Hematopoietic multipotent progenitor cell treated with erythropoietin and hydrocortisone succinate and interleukin-3 and kit ligand, for 8 days (in vitro differentiated cells): ENCODE measurements around the gene ARHGAP5.
A peak's percentile ranks its signal among the peaks of the same experiment; 100 is the strongest.

Experiments used
- DNase-seq: peaks from one replicate; pipeline ENCODE4 v3.0.0-alpha.2; 2015

Gene ARHGAP5

GRCh38 chr14:32078023-32078857 is 1.1 kb downstream of the ARHGAP5 start:
- peak; percentile 73 for DNase-seq

GRCh38 chr14:32078858-32079216 is 1.7 kb downstream of the ARHGAP5 start:
- DNase-seq: peak; percentile 32

GRCh38 chr14:32079264-32079663 is 2.2 kb downstream of the ARHGAP5 start:
- DNase-seq: no peak

- DNase-seq: no peak
These were observed 3.0 kb downstream of the ARHGAP5 start for GRCh38 chr14:32080001-32080510.

GRCh38 chr14:32081901-32082300 is 4.8 kb downstream of the ARHGAP5 start:
- no peak for DNase-seq

GRCh38 chr14:32083315-32083624 is 6.2 kb downstream of the ARHGAP5 start:
- DNase-seq: no peak

- DNase-seq: no peak
These were observed 6.7 kb downstream of the ARHGAP5 start for GRCh38 chr14:32083789-32084188.

GRCh38 chr14:32085182-32085844 is 8.2 kb downstream of the ARHGAP5 start:
- DNase-seq: no peak

GRCh38 chr14:32085845-32086383 is 8.8 kb downstream of the ARHGAP5 start:
- no peak for DNase-seq

- DNase-seq: no peak
These were observed 10.2 kb downstream of the ARHGAP5 start for GRCh38 chr14:32087173-32087861.

- no peak for DNase-seq
These were observed 10.8 kb downstream of the ARHGAP5 start for GRCh38 chr14:32087907-32088306.

- no peak for DNase-seq
These were observed 13.6 kb downstream of the ARHGAP5 start for GRCh38 chr14:32090686-32091085.

- DNase-seq: no peak
These were observed 22.4 kb downstream of the ARHGAP5 start for GRCh38 chr14:32099473-32099872.

GRCh38 chr14:32100175-32100574 is 23.1 kb downstream of the ARHGAP5 start:
- DNase-seq: no peak

GRCh38 chr14:32102152-32102787 is 25.2 kb downstream of the ARHGAP5 start:
- no peak for DNase-seq

GRCh38 chr14:32102968-32103367 is 25.9 kb downstream of the ARHGAP5 start:
- no peak for DNase-seq

GRCh38 chr14:32104308-32104707 is 27.2 kb downstream of the ARHGAP5 start:
- DNase-seq: no peak

- DNase-seq: no peak
These were observed 27.7 kb downstream of the ARHGAP5 start for GRCh38 chr14:32104803-32105202.

- DNase-seq: no peak
These were observed 32.8 kb downstream of the ARHGAP5 start for GRCh38 chr14:32109676-32110547.

GRCh38 chr14:32110548-32110896 is 33.4 kb downstream of the ARHGAP5 start:
- no peak for DNase-seq

- no peak for DNase-seq
These were observed 44.4 kb downstream of the ARHGAP5 start for GRCh38 chr14:32121536-32121935.

GRCh38 chr14:32121948-32122347 is 44.8 kb downstream of the ARHGAP5 start:
- DNase-seq: no peak
